NCI-H510A (cell line): ENCODE data around the gene ZNF28.
"Not testable (repeated sequence)": the region's sequence is repeated elsewhere in the genome, so short reads cannot be mapped to it uniquely, and the experiment has no call there.

Experiments used
- DNase-seq: peaks from one replicate; lab custom pipeline; 2025; lab: John Stamatoyannopoulos, UW

Gene ZNF28

GRCh38 chr19:52778811-52779210 is 42.6 kb downstream of the ZNF28 start:
- DNase-seq: no peak

- DNase-seq: not testable (repeated sequence)
Observed at GRCh38 chr19:52756447-52756846, 65.0 kb downstream of the ZNF28 start.

GRCh38 chr19:52749780-52750179 is 71.7 kb downstream of the ZNF28 start:
- DNase-seq: no peak

GRCh38 chr19:52748336-52748950 is 73.0 kb downstream of the ZNF28 start:
- DNase-seq: no peak
